OCI-LY3 (cell line): ENCODE data around the gene STX4.

ENCODE experiments used
- H2AFZ ChIP-seq: fragments of 200-600, 300-600 bp; shearing (Covaris generic); 2 replicates; pipeline ENCODE4 v1.6.0; 2014; ENCODE audit warnings: antibody characterized with exemption, low read depth, low read length
- H3K27ac ChIP-seq: fragments of 200-600, 300-600 bp; sonication (generic); 2 replicates; pipeline ENCODE4 v1.5.1; 2014; ENCODE audit warnings: mild to moderate bottlenecking, low read length, moderate library complexity, mixed read lengths
- H3K27me3 ChIP-seq: fragments of 200-600, 300-600 bp; sonication (generic); 2 replicates; pipeline ENCODE4 v1.6.1; 2014; ENCODE audit warnings: low read depth, low read length, mixed read lengths
- H3K36me3 ChIP-seq: fragments of 200-600, 300-600 bp; sonication (generic); replicated peaks from 2 replicates; pipeline ENCODE3; 2014; ENCODE audit warnings: low read depth, low read length, mixed read lengths
- H3K4me1 ChIP-seq: fragments of 300-600, 200-600 bp; sonication (generic); 2 replicates; pipeline ENCODE4 v1.6.1; 2014; ENCODE audit warnings: low read length, mixed read lengths
- H3K4me2 ChIP-seq: fragments of 200-600, 300-600 bp; sonication (generic); 2 replicates; pipeline ENCODE4 v1.6.1; 2014; ENCODE audit warnings: low read length, mixed read lengths
- H3K4me3 ChIP-seq: fragments of 300-600, 200-600 bp; sonication (generic); 2 replicates; pipeline ENCODE4 v1.5.1; 2014; ENCODE audit warnings: antibody characterized with exemption, mild to moderate bottlenecking, low read length, moderate library complexity
- H3K79me2 ChIP-seq: fragments of 300-600, 200-600 bp; shearing (Covaris generic); 2 replicates; pipeline ENCODE4 v1.6.1; 2014; ENCODE audit warnings: mild to moderate bottlenecking, low read length, mixed read lengths
- H3K9ac ChIP-seq: fragments of 300-600, 200-600 bp; shearing (Covaris generic); 2 replicates; pipeline ENCODE4 v1.6.0; 2014; ENCODE audit warnings: mild to moderate bottlenecking, low read length, moderate library complexity
- H3K9me3 ChIP-seq: fragments of 200-600, 300-600 bp; shearing (Covaris generic); 2 replicates; pipeline ENCODE4 v1.6.1; 2014; ENCODE audit warnings: low read length, mixed read lengths; ENCODE audit not compliant: insufficient read depth
- H4K20me1 ChIP-seq: fragments of 200-600, 300-600 bp; sonication (generic); 2 replicates; pipeline ENCODE4 v1.6.1; 2016; ENCODE audit warnings: low read length, mixed read lengths; ENCODE audit not compliant: insufficient read depth
- CTCF ChIP-seq: fragments of 200-600, 300-600 bp; sonication (generic); IDR thresholded peaks from 2 replicates; pipeline ENCODE4 v1.5.1; 2014; ENCODE audit warnings: antibody characterized with exemption, low read length, low read depth
- EZH2phosphoT487 ChIP-seq: fragments of 200-600 bp; shearing (Covaris generic); IDR thresholded peaks from 2 replicates; pipeline ENCODE4 v1.6.1; 2018; ENCODE audit warnings: antibody characterized with exemption, mixed run types, low read depth

STX4 gene

GRCh38 chr16:31001507-31002249 lies 31.7 kb upstream of the STX4 start:
- no peaks in the 10 kb centered on the region for H4K20me1 ChIP-seq
- H3K27ac ChIP-seq: no peak overlapping the region
- H3K9me3 ChIP-seq: no peaks in the 10 kb centered on the region
- H3K27me3 ChIP-seq: 0 out of 2 replicates have a peak, but pooled peaks cover 7% of the 10 kb centered on the region
- no peak overlapping the region for H2AFZ ChIP-seq
- peaks cover 3% of the 10 kb centered on the region; the same call in 1 of the 2 replicates for H3K4me1 ChIP-seq
- H3K79me2 ChIP-seq: no peaks in the 10 kb centered on the region
- no peak overlapping the region for H3K4me2 ChIP-seq
- no peak overlapping the region for H3K9ac ChIP-seq
- H3K4me3 ChIP-seq: no peak overlapping the region
- no peaks in the 10 kb centered on the region for H3K36me3 ChIP-seq
- TF ChIP-seq EZH2phosphoT487: no peak
- TF ChIP-seq CTCF: no peak

GRCh38 chr16:31002250-31002700 lies 31.1 kb upstream of the STX4 start:
- Histone ChIP-seq H3K27me3 (0 out of 2 replicates have a peak, but pooled peaks cover 7% of the 10 kb centered on the region), H3K4me1 (peaks cover 3% of the 10 kb centered on the region; the same call in 1 of the 2 replicates), H3K4me2 (no peak overlapping the region), H3K36me3 (no peaks in the 10 kb centered on the region), H3K4me3 (no peak overlapping the region), H4K20me1 (no peaks in the 10 kb centered on the region), H3K79me2 (no peaks in the 10 kb centered on the region), H2AFZ (no peak overlapping the region), H3K9ac (no peak overlapping the region), H3K9me3 (no peaks in the 10 kb centered on the region), H3K27ac (no peak overlapping the region)
- TF ChIP-seq CTCF (no peak), EZH2phosphoT487 (no peak)

GRCh38 chr16:31002862-31003341 lies 30.5 kb upstream of the STX4 start:
- H2AFZ ChIP-seq: no peak overlapping the region
- H3K9ac ChIP-seq: no peak overlapping the region
- H3K79me2 ChIP-seq: no peaks in the 10 kb centered on the region
- H3K27me3 ChIP-seq: 0 out of 2 replicates have a peak, but pooled peaks cover 2% of the 10 kb centered on the region
- no peak for TF ChIP-seq CTCF
- TF ChIP-seq EZH2phosphoT487: no peak
- H3K27ac ChIP-seq: no peak overlapping the region
- H3K4me1 ChIP-seq: no peaks in the 10 kb centered on the region
- no peaks in the 10 kb centered on the region for H4K20me1 ChIP-seq
- no peak overlapping the region for H3K4me2 ChIP-seq
- no peak overlapping the region for H3K4me3 ChIP-seq
- H3K36me3 ChIP-seq: no peaks in the 10 kb centered on the region
- H3K9me3 ChIP-seq: no peaks in the 10 kb centered on the region

- H3K4me2 ChIP-seq: no peak overlapping the region
- no peaks in the 10 kb centered on the region for H3K4me1 ChIP-seq
- no peaks in the 10 kb centered on the region for H3K9me3 ChIP-seq
- TF ChIP-seq CTCF (no peak), EZH2phosphoT487 (no peak)
- H3K4me3 ChIP-seq: no peak overlapping the region
- 0 out of 2 replicates have a peak, but pooled peaks cover 3% of the 10 kb centered on the region for H3K27me3 ChIP-seq
- no peak overlapping the region for H3K9ac ChIP-seq
- no peaks in the 10 kb centered on the region for H3K79me2 ChIP-seq
- no peak overlapping the region for H2AFZ ChIP-seq
- no peak overlapping the region for H3K27ac ChIP-seq
- no peaks in the 10 kb centered on the region for H4K20me1 ChIP-seq
- H3K36me3 ChIP-seq: no peaks in the 10 kb centered on the region
Measured at GRCh38 chr16:31003744-31004143, 29.6 kb upstream of the STX4 start.
